Stomach smooth muscle (tissue), 2 donors: ENCODE data around the gene TIGD6.

Experiments
- H3K27ac ChIP-seq: one replicate; pipeline ENCODE4 v1.7.0; 2013; ENCODE audit warnings: mild to moderate bottlenecking, low read length, inconsistent platforms
- H3K27me3 ChIP-seq, 2 donors: one replicate each; pipeline ENCODE4 v1.7.0; 2013; ENCODE audit warnings: low read length in 2 of 2; ENCODE audit not compliant: insufficient read depth in 2 of 2, control insufficient read depth in 1 of 2
- H3K36me3 ChIP-seq, 2 donors: one replicate each; pipeline ENCODE4 v1.7.0; 2013; ENCODE audit warnings: low read length in 2 of 2; ENCODE audit not compliant: control insufficient read depth in 2 of 2, insufficient read depth in 2 of 2
- H3K4me1 ChIP-seq: one replicate; pipeline ENCODE4 v1.7.0; 2013; ENCODE audit warnings: low read length; ENCODE audit not compliant: control insufficient read depth, insufficient read depth
- H3K4me3 ChIP-seq, 2 donors: one replicate each; pipeline ENCODE4 v1.7.0; 2013; ENCODE audit warnings: low read length in 2 of 2
- H3K9ac ChIP-seq, 2 donors: one replicate each; pipeline ENCODE4 v1.7.0; 2013; ENCODE audit warnings: low read length in 2 of 2, mild to moderate bottlenecking in 1 of 2
- H3K9me3 ChIP-seq, 2 donors: one replicate each; pipeline ENCODE4 v1.7.0; 2013; ENCODE audit warnings: low read length in 2 of 2; ENCODE audit not compliant: control insufficient read depth in 2 of 2
- donor health status: healthy.
- donor health status: Pancreatic carcinoma.

Gene TIGD6

GRCh38 chr5:150017226-150018005, 17.0 kb upstream of the TIGD6 start:
- H3K27ac ChIP-seq: no peak overlapping the region
- no peaks in the 10 kb centered on the region for H3K4me1 ChIP-seq
- no peaks in the 10 kb centered on the region for H3K27me3 ChIP-seq
- H3K9me3 ChIP-seq: no peaks in the 10 kb centered on the region
- no peak overlapping the region for H3K9ac ChIP-seq
- H3K36me3 ChIP-seq: peaks cover 52 to 64% of the 10 kb centered on the region in 2 donors
- no peak overlapping the region for H3K4me3 ChIP-seq

- Histone ChIP-seq H3K4me1 (no peaks in the 10 kb centered on the region), H3K4me3 (no peak overlapping the region), H3K9ac (no peak overlapping the region), H3K27me3 (no peaks in the 10 kb centered on the region), H3K9me3 (no peaks in the 10 kb centered on the region), H3K27ac (no peak overlapping the region), H3K36me3 (peaks cover 52 to 69% of the 10 kb centered on the region in 2 donors)
Observed at GRCh38 chr5:150016537-150016936, 16.1 kb upstream of the TIGD6 start.

GRCh38 chr5:150015415-150015814, 15.0 kb upstream of the TIGD6 start:
- Histone ChIP-seq H3K27ac (no peak overlapping the region), H3K4me1 (no peaks in the 10 kb centered on the region), H3K27me3 (no peaks in the 10 kb centered on the region), H3K9ac (no peak overlapping the region), H3K36me3 (peaks cover 55 to 74% of the 10 kb centered on the region in 2 donors), H3K4me3 (no peak overlapping the region), H3K9me3 (no peaks in the 10 kb centered on the region)

GRCh38 chr5:150014456-150014855, 14.0 kb upstream of the TIGD6 start:
- no peak overlapping the region for H3K4me3 ChIP-seq
- no peak overlapping the region for H3K9ac ChIP-seq
- H3K36me3 ChIP-seq: peaks cover 52 to 72% of the 10 kb centered on the region in 2 donors
- H3K9me3 ChIP-seq: no peaks in the 10 kb centered on the region
- H3K27ac ChIP-seq: no peak overlapping the region
- no peaks in the 10 kb centered on the region for H3K4me1 ChIP-seq
- no peaks in the 10 kb centered on the region for H3K27me3 ChIP-seq

GRCh38 chr5:150013931-150014330, 13.5 kb upstream of the TIGD6 start:
- Histone ChIP-seq H3K27ac (no peak overlapping the region), H3K9me3 (no peaks in the 10 kb centered on the region), H3K36me3 (peaks cover 50 to 69% of the 10 kb centered on the region in 2 donors), H3K4me3 (no peak overlapping the region), H3K27me3 (no peaks in the 10 kb centered on the region), H3K4me1 (no peaks in the 10 kb centered on the region), H3K9ac (no peak overlapping the region)

- H3K36me3 ChIP-seq: peaks cover 49 to 68% of the 10 kb centered on the region in 2 donors
- no peak overlapping the region for H3K27ac ChIP-seq
- no peak overlapping the region for H3K4me3 ChIP-seq
- H3K9me3 ChIP-seq: no peaks in the 10 kb centered on the region
- H3K4me1 ChIP-seq: no peaks in the 10 kb centered on the region
- H3K27me3 ChIP-seq: no peaks in the 10 kb centered on the region
- no peak overlapping the region for H3K9ac ChIP-seq
Observed at GRCh38 chr5:150009671-150010387, 9.4 kb upstream of the TIGD6 start.

- no peak overlapping the region for H3K9ac ChIP-seq
- no peaks in the 10 kb centered on the region for H3K27me3 ChIP-seq
- no peak overlapping the region for H3K4me3 ChIP-seq
- H3K36me3 ChIP-seq: peaks cover 34 to 42% of the 10 kb centered on the region in 2 donors
- H3K27ac ChIP-seq: no peak overlapping the region
- H3K9me3 ChIP-seq: no peaks in the 10 kb centered on the region
- peaks cover 4% of the 10 kb centered on the region for H3K4me1 ChIP-seq
Observed at GRCh38 chr5:150007050-150007449, 6.6 kb upstream of the TIGD6 start.

- Histone ChIP-seq H3K27ac (no peak overlapping the region), H3K36me3 (peaks cover 32 to 38% of the 10 kb centered on the region in 2 donors), H3K9me3 (no peaks in the 10 kb centered on the region), H3K27me3 (no peaks in the 10 kb centered on the region), H3K4me1 (peaks cover 9% of the 10 kb centered on the region), H3K9ac (no peak overlapping the region), H3K4me3 (no peak overlapping the region)
Observed at GRCh38 chr5:150006318-150006717, 5.9 kb upstream of the TIGD6 start.

- peak overlapping the region; percentile 92 for H3K27ac ChIP-seq
- H3K4me3 ChIP-seq: peak overlapping the region; percentile 95 to 99
- no peaks in the 10 kb centered on the region for H3K27me3 ChIP-seq
- peak overlapping the region; percentile 97 to 99 for H3K9ac ChIP-seq
- peaks cover 23% of the 10 kb centered on the region for H3K4me1 ChIP-seq
- H3K36me3 ChIP-seq: peaks cover 4 to 14% of the 10 kb centered on the region in 2 donors
- H3K9me3 ChIP-seq: no peaks in the 10 kb centered on the region
Observed at GRCh38 chr5:150001660-150002486, 1.4 kb upstream of the TIGD6 start.

GRCh38 chr5:150000990-150001659, 671 bp upstream of the TIGD6 start:
- Histone ChIP-seq H3K36me3 (peaks cover 4 to 11% of the 10 kb centered on the region in 2 donors), H3K27me3 (no peaks in the 10 kb centered on the region), H3K9ac (peak overlapping the region; percentile 97 to 99), H3K9me3 (no peaks in the 10 kb centered on the region), H3K4me1 (peaks cover 23% of the 10 kb centered on the region), H3K4me3 (peak overlapping the region; percentile 95 to 99), H3K27ac (peak overlapping the region; percentile 92)
